Chondrocyte (in vitro differentiated cells): ENCODE results near the gene MLLT6. TPM values are rescaled to one million over a fixed set of nuclear protein-coding genes. Genes with fewer than 3 reads are reported as not detected.

Experiments
- DNase-seq: peaks from one replicate; pipeline ENCODE4 v3.0.0; 2021; ENCODE audit warnings: mixed read lengths, low spot score
- H3K27ac Mint-ChIP-seq: one replicate; pipeline ENCODE4 v1.8.0; 2021; ENCODE audit warnings: mild to moderate bottlenecking, moderate library complexity, mixed read lengths; ENCODE audit not compliant: unreplicated experiment
- H3K27me3 Mint-ChIP-seq: 2 replicates; pipeline ENCODE4 v1.8.0; 2021; ENCODE audit warnings: low read depth, mixed read lengths
- H3K36me3 Mint-ChIP-seq: 2 replicates; pipeline ENCODE4 v1.8.0; 2021; ENCODE audit warnings: low read depth, mixed read lengths
- H3K4me1 Mint-ChIP-seq: 2 replicates; pipeline ENCODE4 v1.8.0; 2021; ENCODE audit warnings: low read depth, mild to moderate bottlenecking, mixed read lengths
- H3K4me3 Mint-ChIP-seq: one replicate; pipeline ENCODE4 v1.8.0; 2021; ENCODE audit warnings: mild to moderate bottlenecking, moderate library complexity, mixed read lengths; ENCODE audit not compliant: unreplicated experiment
- H3K9me3 Mint-ChIP-seq: 2 replicates; pipeline ENCODE4 v1.8.0; 2021; ENCODE audit warnings: low read depth, mixed read lengths
- total RNA-seq: library from RNA; stranded (reverse); gene quantifications from 3 replicates; pipeline ENCODE4 v1.2.1, GENCODE V29; 2021
- TF ChIP-seq, protein P1 (sequence below): fragments of 200-600 bp; sonication (generic); IDR thresholded peaks from 2 replicates; pipeline ENCODE4 v1.5.0; 2021; ENCODE audit warnings: antibody characterized with exemption, mild to moderate bottlenecking, moderate library complexity

The MLLT6 gene
- total RNA-seq, 1 donor from 2014 or later = 50.0 TPM

DNA sequence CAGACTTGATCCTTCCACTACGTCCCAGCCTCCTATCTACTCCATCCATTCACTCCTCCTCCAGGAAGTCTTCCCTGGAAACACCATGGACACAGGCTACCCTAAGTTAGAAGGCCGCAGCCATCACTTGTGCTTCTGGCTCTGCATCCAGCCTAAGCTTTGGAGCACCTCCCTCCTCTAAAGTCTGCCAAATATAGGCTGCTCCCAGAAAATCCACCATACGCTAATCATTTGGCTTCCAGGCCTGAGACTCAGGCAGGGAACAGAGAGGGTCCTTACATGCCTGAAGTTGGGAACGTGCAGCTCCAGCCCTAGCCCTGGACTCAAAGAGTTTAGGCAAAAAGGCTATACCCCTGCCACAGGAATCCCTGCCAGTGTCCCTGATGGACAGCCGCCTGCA lies 36.4 kb downstream of the MLLT6 start:
- TF ChIP-seq, protein P1, sequence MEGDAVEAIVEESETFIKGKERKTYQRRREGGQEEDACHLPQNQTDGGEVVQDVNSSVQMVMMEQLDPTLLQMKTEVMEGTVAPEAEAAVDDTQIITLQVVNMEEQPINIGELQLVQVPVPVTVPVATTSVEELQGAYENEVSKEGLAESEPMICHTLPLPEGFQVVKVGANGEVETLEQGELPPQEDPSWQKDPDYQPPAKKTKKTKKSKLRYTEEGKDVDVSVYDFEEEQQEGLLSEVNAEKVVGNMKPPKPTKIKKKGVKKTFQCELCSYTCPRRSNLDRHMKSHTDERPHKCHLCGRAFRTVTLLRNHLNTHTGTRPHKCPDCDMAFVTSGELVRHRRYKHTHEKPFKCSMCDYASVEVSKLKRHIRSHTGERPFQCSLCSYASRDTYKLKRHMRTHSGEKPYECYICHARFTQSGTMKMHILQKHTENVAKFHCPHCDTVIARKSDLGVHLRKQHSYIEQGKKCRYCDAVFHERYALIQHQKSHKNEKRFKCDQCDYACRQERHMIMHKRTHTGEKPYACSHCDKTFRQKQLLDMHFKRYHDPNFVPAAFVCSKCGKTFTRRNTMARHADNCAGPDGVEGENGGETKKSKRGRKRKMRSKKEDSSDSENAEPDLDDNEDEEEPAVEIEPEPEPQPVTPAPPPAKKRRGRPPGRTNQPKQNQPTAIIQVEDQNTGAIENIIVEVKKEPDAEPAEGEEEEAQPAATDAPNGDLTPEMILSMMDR = no peak
- no peak for DNase-seq
- H3K27me3 Mint-ChIP-seq = no peaks in the 10 kb centered on the region
- peak overlapping the region; percentile 49 for H3K27ac Mint-ChIP-seq
- H3K4me1 Mint-ChIP-seq = peaks cover 48% of the 10 kb centered on the region
- H3K4me3 Mint-ChIP-seq = no peak overlapping the region
- H3K9me3 Mint-ChIP-seq = no peaks in the 10 kb centered on the region
- peaks cover 9% of the 10 kb centered on the region for H3K36me3 Mint-ChIP-seq

DNA sequence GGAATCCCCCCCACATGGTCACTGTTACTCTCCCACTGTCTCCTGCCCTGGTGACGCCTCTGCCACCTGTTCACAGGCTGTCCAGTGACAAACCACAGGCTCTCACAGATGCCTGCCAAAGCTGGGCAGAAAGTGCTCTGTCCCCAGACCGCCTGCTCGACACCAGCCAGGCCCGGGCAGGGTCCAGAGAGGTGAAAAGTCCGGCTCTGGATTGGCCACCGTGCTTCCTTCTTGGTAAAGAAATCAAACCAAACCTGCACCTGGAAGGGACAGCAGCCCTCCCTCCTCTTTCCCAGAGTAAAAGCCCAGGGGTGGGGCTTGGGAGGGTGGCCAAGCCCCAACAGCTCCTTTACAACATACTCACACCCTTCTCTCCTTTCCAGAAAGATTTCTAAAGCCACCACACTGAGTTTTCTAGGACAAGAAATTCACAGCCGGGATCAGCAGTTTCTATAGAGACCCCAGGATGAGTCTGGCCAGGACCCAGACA lies 36.9 kb downstream of the MLLT6 start:
- Mint-ChIP-seq H3K27me3 (no peaks in the 10 kb centered on the region), H3K27ac (peak overlapping the region; percentile 88), H3K4me1 (peaks cover 53% of the 10 kb centered on the region), H3K36me3 (peaks cover 9% of the 10 kb centered on the region), H3K9me3 (no peaks in the 10 kb centered on the region), H3K4me3 (no peak overlapping the region)
- TF ChIP-seq, protein P1 = no peak
- no peak for DNase-seq

DNA sequence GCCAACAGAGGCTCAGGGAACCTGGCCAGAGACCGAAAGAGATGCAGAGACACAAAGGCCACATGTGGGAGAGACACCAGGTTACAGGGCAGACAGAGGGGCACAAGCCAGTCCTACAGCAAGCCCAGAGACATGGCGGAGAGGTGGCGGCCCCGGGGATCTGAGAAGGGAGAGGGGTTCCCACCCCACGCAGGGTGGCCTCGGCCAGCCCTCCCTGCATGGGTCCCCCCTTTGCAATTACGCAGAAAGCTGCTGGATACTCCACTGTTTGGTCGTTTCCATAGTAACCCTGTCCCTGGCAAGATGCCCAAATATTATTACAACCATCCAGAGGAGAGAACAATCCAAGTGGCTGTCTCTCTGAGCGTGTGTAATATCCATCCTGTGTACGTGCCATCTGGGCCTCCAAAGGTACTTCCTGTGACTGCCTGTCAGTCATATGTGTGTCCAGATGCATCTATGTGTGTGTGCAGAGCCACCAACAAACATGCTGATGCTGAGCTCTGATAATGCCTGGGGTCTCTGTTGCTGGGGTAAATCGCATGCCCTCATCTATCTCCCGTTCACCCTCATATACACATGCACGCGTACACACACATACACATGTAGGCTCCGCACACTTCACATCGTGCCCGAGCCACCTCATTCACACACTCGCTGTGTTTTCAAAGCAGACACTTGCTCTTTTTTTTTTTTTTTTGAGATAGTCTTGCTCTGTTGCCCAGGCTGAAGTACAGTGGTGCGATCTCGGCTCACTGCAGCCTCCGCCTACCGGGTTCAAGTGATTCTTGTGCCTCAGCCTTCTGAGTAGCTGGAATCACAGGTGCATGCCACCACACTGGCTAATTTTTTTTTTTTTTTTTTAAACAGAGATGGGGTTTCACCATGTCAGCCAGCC lies 37.6 kb downstream of the MLLT6 start:
- TF ChIP-seq, protein P1 = no peak
- Mint-ChIP-seq H3K4me3 (no peak overlapping the region), H3K27ac (peak overlapping the region; percentile 88), H3K36me3 (peaks cover 9% of the 10 kb centered on the region), H3K27me3 (no peaks in the 10 kb centered on the region), H3K9me3 (no peaks in the 10 kb centered on the region), H3K4me1 (peaks cover 53% of the 10 kb centered on the region)
- DNase-seq = no peak

DNA sequence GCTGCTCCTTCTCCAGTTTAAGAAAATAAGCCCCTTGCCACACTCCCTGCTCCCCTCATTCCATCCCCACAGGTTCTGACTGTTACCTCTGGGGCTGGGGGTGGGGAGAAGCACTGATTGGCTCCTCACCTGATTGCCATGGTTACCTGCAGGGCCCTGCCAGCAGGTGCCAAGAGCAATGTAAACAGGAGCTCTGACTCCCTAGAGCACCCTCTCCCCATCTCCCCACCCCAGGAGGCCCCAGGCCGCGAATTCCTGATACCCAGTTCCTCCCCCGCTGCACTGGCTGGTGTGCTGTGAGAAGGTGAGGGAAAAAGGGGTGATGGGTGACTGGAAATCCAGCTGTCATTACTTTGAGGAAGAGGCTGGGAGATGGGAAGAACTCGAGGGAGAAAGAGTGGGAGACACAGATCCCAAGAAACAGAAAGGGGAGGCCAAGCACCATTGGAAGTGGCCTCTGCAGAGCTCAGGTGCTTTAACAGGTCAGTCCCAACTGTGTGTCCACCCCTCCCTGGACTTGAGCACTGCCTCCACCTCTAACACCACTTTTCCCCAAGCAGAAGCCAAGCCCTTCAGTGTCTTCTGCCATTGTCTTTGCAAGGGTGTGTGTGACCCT lies 38.6 kb downstream of the MLLT6 start:
- no peaks in the 10 kb centered on the region for H3K9me3 Mint-ChIP-seq
- H3K4me1 Mint-ChIP-seq = peaks cover 53% of the 10 kb centered on the region
- H3K4me3 Mint-ChIP-seq = no peak overlapping the region
- TF ChIP-seq, protein P1 = no peak
- no peaks in the 10 kb centered on the region for H3K27me3 Mint-ChIP-seq
- peak overlapping the region; percentile 69 for H3K27ac Mint-ChIP-seq
- no peak for DNase-seq
- H3K36me3 Mint-ChIP-seq = peaks cover 3% of the 10 kb centered on the region

DNA sequence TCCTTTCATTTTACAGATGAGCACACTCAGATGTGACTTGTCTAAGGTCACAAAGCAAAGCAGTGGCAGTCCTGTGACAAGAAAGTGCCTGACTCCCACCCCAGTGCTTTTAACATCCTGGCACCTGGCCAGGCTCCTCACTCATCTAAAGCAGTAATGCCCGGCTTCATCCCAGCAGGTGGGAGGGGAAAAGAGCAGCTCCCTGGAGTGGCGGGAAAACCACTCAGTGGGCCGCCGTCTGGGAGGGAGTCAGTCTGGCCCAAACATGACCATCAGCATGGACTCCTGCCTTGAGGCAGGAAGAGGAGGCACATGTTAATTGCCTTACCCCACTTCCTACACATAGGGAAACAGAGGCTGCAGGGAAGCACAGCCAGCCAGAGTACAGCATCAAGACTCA lies 40.5 kb downstream of the MLLT6 start:
- no peak for DNase-seq
- H3K4me3 Mint-ChIP-seq = peak overlapping the region; percentile 81
- H3K36me3 Mint-ChIP-seq = no peaks in the 10 kb centered on the region
- H3K27me3 Mint-ChIP-seq = no peaks in the 10 kb centered on the region
- H3K27ac Mint-ChIP-seq = peak overlapping the region; percentile 76
- H3K9me3 Mint-ChIP-seq = no peaks in the 10 kb centered on the region
- H3K4me1 Mint-ChIP-seq = peaks cover 66% of the 10 kb centered on the region
- TF ChIP-seq, protein P1 = no peak
